GM19452 (cell line): Measurements from ENCODE around the gene LKAAEAR1.
A peak's percentile ranks its signal among the peaks of the same experiment; 100 is the strongest.

Experiments
- ATAC-seq: cut with Tn5 transposase; IDR thresholded peaks from one replicate; pipeline ENCODE4 v1.9.1; 2021; ENCODE audit not compliant: unreplicated experiment

The LKAAEAR1 gene

GRCh38 chr20:64080013-64080812 is 4.0 kb downstream of the LKAAEAR1 start, which contains the start of gene OPRL1:
OPRL1 (plus strand) TSS chr20:64080082; CDS start chr20:64092721, 12,639 bp downstream.
- ATAC-seq: peak; percentile 34

DNA sequence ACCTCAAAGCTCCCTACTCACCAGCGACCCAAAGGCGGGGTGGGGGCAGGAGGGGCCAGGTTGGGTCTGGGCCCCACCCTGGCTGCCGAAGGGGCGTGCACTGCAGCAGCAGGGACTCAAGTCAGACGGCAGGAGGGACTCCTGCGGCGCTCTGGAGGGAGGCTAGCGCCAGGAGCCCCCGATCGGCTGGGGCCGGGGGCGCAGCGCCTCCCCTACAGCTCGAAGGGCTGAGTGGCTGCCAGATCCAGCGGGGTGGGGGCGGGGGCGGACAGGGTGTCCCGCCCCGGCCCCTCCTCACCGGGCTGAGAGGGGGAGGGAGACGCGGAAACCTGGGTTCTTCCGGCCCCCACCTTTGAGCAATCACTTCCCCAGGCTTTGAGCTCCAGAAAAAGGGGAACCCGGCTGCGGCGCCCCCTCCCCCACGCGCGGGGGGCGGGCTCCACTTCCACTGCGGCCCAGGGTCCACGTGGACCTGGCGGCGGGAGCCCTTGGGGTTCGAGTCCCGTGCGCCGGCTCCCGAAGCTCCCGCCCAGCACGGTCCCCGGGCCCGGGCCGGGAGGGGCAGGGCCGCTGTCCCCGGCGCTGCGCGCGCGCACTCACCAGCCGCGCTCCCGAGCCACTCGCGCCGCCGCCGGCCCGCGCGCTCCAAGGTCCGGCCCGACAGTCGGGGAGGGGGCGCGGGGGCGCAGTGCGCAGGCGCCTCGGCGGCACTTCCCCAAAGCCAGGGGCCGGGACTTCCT is 4.8 kb downstream of the LKAAEAR1 start, which contains the start of gene RGS19:
RGS19 (minus strand) TSS at position 246 of the 740 bp plus-strand sequence. CDS start 2,632 bp downstream, outside the sequence.
- ATAC-seq: peak; percentile 37

DNA sequence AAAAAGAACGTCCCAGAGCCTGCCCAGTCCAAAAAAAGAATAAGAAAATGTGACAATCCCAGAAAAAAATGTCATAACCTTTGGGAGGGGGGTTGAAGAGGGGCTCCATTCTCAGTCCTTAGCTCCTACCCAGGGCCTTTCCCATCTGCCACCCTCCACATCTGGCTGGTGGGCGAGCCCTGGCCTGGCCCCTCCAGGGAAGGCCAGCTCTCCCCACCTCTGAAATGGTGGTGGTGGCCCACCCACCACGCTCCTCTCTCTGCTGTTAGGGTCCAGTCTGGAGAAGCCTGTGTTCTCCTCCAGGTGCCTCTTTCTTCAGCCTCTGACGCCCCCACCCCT is 5.3 kb downstream of the LKAAEAR1 start:
- no peak for ATAC-seq

GRCh38 chr20:64077876-64078551 is 6.2 kb downstream of the LKAAEAR1 start:
- ATAC-seq: no peak

- no peak for ATAC-seq
Measured at GRCh38 chr20:64077541-64077875, 6.7 kb downstream of the LKAAEAR1 start.

- ATAC-seq: no peak
Measured at GRCh38 chr20:64077094-64077493, 7.1 kb downstream of the LKAAEAR1 start.

GRCh38 chr20:64076061-64076997 is 7.9 kb downstream of the LKAAEAR1 start:
- no peak for ATAC-seq

DNA sequence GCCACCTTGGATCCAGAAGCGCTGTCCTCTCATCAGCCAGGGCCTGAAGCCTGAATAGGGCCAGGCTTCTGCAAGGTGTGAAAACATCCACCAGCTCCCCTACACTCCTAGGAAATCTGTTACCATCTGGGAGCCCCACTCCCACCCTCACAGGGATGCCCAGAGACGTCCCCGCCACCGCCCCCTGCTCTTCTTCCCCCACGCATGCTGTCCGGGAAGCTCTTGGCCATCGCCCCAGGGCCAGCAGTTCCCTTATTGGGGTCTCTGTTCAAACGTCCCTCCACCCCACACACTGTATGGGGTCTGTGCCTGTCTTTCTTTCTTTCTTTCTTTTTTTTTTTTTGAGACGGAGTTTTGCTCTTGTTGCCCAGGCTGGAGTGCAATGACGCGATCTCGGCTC is 8.6 kb downstream of the LKAAEAR1 start:
- no peak for ATAC-seq

DNA sequence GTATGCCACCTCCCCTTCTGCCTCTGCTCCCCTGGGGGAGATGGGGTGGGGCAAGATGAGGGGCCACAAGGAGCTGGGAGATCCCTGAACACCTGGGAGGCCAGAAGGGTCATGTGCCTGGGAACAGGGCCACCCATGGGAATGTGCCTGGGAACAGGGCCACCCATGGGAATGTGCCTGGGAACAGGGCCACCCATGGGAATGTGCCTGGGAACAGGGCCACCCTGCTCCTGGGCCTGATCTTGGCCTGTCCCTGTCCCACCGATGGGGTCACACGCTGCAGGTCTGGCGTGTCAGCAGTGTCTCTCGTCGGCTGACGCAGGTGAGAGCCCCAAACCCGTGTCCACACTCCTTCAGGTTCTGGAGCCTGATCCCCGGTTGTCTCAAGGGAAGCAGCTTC is 9.2 kb downstream of the LKAAEAR1 start:
- no peak for ATAC-seq

DNA sequence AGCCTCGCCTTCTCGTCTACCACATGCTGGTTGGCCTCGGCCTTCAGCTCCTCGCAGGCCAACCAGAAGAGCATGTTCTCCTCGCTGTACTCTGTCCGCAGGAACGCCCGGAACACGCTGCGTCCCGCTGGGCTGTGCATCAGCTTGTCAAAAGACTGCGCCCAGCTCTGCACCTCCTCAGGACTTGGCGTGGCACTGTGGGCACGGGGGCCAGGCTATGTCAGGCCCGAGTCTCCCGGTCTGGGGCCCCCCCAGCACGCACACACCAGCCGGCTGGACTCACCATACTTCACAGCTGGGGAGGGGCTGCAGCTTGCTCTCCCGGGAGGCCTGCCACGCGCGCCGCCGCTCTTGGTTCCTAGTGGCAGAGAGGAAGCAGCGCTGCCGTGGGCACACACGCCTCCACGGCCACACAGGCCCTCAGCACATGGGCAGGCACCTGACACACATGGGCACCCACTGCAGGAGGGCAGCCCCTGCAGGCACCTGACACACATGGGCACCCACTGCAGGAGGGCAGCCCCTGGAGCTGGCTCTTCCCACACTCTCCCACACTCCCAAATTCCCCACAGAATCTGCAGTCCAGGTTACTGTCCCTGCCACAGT is 9.9 kb downstream of the LKAAEAR1 start:
- no peak for ATAC-seq

DNA sequence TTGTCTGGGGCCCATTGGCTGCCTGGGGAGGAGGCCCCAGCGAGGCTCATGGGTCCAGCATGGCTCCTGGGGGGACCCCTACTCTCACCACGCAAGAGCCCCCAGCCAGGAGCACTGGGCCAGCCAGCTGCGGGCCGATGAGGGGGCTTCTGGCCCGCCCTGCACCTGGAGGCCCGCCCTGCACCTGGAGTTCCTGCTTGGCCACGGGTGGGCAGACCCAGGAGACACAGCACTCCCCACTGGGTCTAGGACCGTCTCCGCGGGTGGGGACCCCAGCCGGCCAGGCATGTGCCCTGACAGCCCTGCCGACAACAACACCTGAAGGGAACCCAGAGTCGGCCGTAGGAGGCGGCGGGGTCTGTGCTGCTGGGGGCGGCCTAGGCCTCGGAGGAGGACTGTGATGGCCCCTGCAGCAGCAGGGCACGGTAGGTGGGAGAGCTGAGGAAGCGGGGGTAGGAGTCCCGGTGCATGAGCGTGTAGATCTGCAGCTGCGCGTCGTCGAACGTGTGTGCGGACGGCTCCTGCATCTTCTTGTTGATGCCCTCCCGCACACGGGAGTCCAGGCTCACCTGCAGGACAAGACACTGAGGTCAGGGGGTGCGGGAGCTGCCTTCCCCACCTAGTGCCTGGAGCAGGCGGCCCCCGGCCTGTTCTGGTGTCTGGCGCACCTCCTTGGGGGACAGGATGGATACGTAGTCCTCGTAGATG is 10.6 kb downstream of the LKAAEAR1 start:
- ATAC-seq: no peak

GRCh38 chr20:64072498-64073063 is 11.6 kb downstream of the LKAAEAR1 start:
- ATAC-seq: no peak

- ATAC-seq: no peak
Measured at GRCh38 chr20:64071341-64072332, 12.6 kb downstream of the LKAAEAR1 start.

DNA sequence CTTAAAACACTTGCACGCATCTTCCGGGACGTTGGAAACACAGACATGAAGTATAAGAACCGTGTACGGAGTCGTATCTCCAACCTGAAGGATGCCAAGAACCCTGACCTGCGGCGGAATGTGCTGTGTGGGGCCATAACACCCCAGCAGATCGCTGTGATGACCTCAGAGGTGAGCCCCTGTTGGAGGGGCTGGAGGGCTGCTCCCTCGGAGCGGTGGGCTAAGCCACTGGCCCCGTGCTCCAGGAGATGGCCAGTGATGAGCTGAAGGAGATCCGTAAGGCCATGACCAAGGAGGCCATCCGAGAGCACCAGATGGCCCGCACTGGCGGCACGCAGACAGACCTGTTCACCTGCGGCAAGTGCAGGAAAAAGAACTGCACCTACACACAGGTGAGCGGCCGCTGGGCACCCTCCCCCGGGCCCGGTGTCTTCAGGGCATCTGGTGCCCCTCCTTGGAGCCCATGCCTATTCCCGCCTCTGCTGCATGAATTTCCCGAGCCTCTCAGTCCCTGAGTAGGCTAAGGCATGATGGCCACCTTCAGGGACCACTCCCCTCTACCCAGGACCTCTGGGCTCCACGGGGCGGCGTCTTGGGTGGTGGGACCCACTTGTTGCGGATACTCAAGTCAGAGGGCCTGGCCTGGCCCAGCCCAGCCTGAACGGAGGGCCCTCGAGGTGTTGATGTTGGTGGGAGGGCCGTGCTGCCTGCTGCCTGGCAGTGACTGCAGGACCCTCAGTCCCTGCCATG is 13.8 kb downstream of the LKAAEAR1 start:
- no peak for ATAC-seq

DNA sequence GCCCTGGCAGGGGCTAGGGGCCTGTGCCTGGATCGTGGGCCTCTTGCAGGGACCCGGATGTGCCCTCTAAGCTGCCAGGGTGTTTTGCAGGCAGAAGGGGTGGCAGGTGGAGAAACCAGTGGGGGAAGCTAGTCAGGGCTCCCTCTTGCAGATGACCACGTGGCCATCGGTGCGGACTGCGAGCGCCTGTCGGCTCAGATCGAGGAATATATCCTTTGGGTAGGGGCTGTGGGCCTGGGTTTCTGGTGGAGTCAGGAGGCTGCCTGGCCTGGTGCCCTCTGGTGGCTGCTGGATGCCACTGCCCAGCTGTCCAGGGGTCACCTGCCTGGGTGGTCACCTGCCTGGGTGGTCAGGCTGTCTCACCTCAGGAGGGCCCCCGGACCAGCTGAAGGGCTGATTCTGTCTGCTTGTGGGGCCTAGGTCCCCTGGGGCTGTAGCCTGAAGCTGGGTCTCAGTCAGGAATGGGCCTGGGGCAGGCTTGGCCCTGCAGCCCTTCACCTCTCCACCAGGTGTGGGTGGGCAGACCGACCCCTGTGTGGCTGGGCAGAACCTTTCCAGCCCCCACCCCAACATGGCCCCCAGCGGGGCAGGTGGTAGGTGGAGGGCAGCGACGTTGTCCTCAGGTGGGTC is 14.5 kb downstream of the LKAAEAR1 start:
- ATAC-seq: no peak

GRCh38 chr20:64069209-64069613 is 15.0 kb downstream of the LKAAEAR1 start:
- no peak for ATAC-seq
